GM19438 (cell line): Measurements from ENCODE around the gene PAPPA2.

Source experiments
- ATAC-seq: cut with Tn5 transposase; IDR thresholded peaks from one replicate; pipeline ENCODE4 v1.9.1; 2021; ENCODE audit warnings: low read depth; ENCODE audit not compliant: unreplicated experiment

Gene PAPPA2

GRCh38 chr1:176841238-176841637, 378.3 kb downstream of the PAPPA2 start:
- no peak for ATAC-seq

GRCh38 chr1:176843352-176844297, 380.6 kb downstream of the PAPPA2 start:
- no peak for ATAC-seq

- ATAC-seq: no peak
Measured at GRCh38 chr1:176847052-176847451, 384.1 kb downstream of the PAPPA2 start.

- ATAC-seq: no peak
Measured at GRCh38 chr1:176849281-176849680, 386.3 kb downstream of the PAPPA2 start.

- ATAC-seq: no peak
Measured at GRCh38 chr1:176850871-176851270, 387.9 kb downstream of the PAPPA2 start.

- ATAC-seq: no peak
Measured at GRCh38 chr1:176852124-176852523, 389.1 kb downstream of the PAPPA2 start.

GRCh38 chr1:176853503-176853902, 390.5 kb downstream of the PAPPA2 start:
- no peak for ATAC-seq

GRCh38 chr1:176854121-176854520, 391.1 kb downstream of the PAPPA2 start:
- ATAC-seq: no peak

GRCh38 chr1:176854758-176855745, 392.1 kb downstream of the PAPPA2 start:
- ATAC-seq: no peak

- ATAC-seq: no peak
Measured at GRCh38 chr1:176857632-176858031, 394.7 kb downstream of the PAPPA2 start.

- ATAC-seq: no peak
Measured at GRCh38 chr1:176858433-176858916, 395.5 kb downstream of the PAPPA2 start.

- no peak for ATAC-seq
Measured at GRCh38 chr1:176863613-176864012, 400.6 kb downstream of the PAPPA2 start.

GRCh38 chr1:176864211-176864610, 401.2 kb downstream of the PAPPA2 start:
- ATAC-seq: no peak

GRCh38 chr1:176866011-176866714, 403.2 kb downstream of the PAPPA2 start:
- no peak for ATAC-seq

- ATAC-seq: no peak
Measured at GRCh38 chr1:176869577-176869976, 406.6 kb downstream of the PAPPA2 start.

- ATAC-seq: no peak
Measured at GRCh38 chr1:176876966-176877515, 414.1 kb downstream of the PAPPA2 start.

GRCh38 chr1:176877557-176877956, 414.6 kb downstream of the PAPPA2 start:
- ATAC-seq: no peak

GRCh38 chr1:176878750-176879536, 416.0 kb downstream of the PAPPA2 start:
- no peak for ATAC-seq
